GM20431 (cell line): ENCODE data around the gene FOXJ3.

Source experiments
- in situ Hi-C: fragments of 300-500 bp; cut with MseI, MboI; formaldehyde crosslinking; loops from one replicate; pipeline ENCODE4 v1.15.0; 2020; ENCODE audit warnings: low sequenced_read_pairs; ENCODE audit not compliant: unreplicated experiment

FOXJ3 gene

DNA sequence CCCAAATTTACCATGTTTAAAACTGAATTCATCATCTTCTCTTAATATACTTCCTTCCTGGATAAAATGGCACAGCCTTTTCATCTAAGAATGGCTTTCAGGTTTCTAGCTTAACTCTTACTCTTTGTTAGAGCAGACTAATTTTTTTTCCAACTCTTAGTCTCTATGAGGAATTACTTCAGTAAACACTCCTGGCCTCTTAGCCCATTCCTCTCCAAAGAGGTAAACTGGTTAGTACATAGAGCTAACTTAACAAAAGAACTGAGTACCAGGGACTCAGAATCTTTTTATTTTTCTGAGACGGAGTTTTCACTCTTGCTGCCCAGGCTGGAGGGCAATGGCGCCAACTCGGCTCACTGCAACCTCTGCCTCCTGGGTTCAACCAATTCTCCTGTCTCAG is 21.1 kb downstream of the FOXJ3 start:
- in situ Hi-C loops, result no loop called here

DNA sequence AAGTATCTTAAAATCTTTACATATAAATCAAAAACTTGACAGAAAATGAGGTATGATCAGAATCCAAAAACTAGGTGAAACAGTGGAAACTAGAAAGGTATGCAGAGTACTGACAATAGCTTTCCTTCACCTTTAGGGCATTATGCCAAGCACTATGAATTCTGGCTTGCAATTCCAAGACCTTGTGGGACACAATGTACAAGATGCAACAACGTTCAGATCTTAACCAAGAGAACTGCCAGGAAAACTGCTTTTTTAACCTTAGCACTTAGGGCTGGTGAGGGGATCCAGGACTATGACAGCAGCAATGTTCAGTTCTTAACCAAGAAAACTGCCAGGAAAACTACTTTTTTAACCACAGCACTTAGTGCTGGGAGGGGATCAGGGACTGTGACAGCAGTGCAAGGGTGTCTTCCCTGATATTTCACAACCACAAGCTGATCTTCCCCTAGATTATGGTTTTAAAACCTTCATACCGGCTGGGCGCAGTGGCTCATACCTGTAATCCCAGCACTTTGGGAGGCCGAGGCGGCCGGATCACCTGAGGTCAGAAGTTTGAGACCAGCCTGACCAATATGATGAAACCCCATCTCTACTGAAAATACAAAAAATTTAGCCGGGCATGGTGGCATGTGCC is 22.3 kb downstream of the FOXJ3 start:
- in situ Hi-C loops, result no loop called here

DNA sequence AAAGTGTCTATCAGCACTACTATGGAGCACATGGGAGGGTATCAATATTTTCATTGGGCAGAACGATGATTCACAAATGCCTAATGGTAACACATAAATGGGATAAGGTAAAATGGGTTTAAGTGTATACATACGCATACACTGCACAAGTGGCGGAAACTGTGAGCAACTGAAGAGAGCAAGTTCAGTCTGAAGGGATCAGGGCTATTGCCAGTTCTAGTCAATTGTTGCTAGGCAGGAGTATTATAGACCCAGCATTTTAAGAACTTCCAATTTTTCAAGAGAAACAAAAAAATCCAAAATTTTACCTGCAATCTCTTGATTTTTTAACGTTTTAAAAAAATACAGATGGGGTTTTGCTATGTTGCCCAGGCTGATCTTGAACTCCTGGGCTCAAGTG is 23.1 kb downstream of the FOXJ3 start:
- in situ Hi-C loops, result no loop called here

DNA sequence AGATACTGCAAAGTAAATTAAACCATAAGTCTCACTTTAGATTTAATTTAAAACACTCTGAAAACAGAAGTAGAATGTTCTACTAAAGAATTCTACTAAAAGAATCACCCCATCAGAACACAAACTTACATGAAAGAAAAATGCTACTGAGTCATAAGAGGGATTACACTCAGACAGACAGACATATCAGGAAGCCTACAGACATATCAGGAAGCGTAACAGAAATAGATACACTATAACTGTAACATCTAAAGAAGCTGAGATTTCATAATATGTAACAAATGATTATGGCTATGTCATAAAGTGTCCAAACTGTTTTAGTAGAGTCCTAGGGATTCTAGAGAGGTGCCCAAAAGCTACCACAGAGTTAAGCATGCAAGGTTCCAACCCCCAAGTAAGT is 23.9 kb downstream of the FOXJ3 start:
- in situ Hi-C loops, result no loop called here

DNA sequence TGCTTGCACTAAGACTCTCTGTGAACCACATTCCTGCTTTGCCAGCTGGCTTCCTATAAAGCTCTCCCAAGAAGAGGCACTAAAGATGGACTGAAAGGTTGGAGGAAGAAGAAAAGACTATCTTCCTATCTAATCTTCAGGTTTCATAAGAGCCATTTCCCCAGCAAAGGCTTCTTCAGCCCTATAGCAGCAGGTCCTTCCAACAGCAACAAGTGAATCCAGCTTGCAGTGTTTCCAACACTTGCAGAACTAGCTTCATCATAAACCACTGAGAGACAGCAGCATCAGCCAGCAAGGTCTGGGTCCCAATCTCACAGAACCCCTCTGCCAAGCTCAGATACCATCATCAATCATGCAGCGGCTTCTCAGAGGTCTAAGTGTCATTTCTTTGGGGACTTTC is 28.1 kb downstream of the FOXJ3 start:
- in situ Hi-C loops, result no loop called here

DNA sequence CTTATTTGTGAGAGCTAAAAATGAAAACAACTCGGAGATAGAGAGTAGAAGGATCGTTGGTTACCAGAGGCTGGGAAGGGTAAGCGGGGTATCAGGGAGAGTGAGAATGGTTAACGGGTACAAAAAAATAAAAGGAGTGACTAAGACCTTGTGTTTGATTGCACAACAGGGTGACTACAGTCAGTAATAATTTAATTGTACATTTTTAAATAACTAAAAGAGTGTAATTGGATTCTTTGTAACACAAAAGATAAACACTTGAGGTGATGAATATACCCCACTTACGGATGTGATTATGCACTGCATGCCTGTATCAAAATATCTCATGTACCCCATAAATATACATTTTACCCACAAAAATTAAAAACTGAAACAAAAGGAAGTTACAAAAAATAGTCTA is 29.4 kb downstream of the FOXJ3 start:
- in situ Hi-C loops, result no loop called here

DNA sequence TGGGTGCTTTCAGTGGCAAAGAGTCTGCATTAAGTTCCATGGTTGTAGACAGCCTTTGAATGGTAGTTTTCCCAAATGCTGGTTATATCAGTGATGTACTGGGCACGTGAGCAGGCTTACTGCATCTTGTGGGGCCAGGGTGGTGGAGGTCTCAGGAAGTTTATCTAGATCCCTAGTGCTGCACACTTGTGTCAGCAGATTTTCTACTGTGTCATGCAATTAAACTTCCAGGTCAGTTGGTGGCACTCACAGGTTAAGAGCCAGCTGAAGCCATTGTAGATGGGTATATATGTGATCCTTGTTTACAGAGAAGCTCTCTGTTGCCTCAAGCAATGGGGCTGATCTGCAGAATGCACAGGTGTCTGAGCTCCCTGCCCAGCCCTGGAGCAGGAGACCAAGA is 33.0 kb downstream of the FOXJ3 start:
- in situ Hi-C loops, result no loop called here

DNA sequence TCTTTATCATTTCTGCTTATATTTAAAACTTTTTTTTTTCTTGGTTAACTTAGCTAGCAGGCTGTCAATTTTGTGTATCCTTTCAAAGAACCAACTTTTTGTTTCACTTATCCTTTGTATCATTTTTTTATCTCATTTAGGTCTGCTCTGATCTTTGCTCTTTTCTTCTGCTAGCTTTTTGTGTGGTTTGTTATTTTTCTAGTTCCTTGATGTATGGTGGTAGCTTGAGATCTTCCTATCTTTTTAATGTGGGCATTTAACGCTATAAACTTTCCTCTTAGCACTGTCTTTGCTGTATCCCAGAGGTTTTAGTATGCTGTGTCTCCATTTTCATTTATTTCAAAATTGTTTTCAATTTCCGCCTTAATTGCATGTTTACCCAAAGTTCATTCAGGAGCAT is 36.5 kb downstream of the FOXJ3 start:
- in situ Hi-C loops, result no loop called here

DNA sequence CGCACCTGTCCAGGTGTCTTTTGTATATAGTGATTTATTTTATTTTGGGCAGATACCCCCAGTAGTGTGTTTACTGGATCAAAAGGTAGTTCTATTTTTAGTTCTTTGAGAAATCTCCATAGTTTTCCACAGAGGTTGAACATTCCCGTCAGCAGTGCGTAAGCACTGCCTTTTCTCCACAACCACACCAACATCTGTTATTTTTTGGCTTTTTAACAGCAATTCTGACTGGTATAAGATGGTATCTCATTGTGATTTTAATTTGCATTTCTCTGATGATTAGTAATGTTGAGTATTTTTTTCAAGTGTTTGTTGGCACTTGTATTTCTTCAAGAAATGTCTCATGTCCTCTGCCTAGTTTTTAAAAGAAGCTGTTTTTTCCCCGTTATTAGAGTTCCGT is 39.2 kb downstream of the FOXJ3 start:
- in situ Hi-C loops, result no loop called here

DNA sequence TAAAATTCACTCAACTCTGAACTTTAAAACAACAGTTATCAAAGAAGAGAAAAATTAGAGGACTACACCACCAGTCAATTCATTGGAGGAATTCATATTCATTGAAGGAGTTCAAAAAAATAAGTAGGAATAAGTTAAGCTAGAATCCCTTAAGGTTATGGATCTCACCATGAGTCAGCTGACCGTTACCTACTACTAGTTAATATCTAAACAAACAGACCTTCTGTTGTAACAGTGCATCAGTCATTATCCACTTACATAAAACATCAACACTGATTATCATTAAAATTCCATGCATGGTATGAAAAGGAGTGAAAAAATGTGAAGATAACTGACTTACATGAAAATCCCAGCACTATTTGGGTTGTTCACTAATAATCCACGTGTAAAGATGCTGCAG is 44.9 kb downstream of the FOXJ3 start:
- in situ Hi-C loops, result no loop called here

DNA sequence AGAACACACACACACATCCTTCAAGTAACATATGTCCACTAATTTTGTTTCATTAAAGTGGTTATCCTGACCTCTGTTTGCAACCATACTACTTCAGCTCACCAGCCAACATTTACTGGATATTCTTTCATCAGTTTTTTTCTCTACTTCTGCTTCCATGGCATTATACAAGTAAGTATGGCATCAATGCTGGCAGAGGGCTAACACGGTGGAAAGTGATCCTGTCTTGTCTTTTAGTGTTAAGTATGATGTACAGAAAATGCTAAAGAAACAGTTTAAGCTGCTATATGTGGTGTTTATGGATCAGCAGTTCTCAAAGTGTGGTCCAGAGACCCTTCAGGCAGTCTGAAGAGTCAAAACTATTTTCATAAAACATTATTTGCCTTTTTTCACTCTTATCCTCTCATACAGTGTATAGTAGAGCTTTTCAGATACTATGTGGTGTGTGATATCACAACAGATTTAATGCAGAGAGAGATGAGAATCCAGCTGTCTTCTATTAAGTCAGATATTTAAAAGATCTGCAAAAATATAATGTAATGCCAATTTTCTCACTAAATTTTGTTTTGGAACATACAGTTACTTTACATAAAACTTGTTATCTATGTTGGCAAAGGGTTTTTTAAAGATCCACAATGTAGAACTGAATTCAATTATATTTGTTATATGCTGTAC is 46.6 kb downstream of the FOXJ3 start:
- in situ Hi-C loops, result no loop called here

DNA sequence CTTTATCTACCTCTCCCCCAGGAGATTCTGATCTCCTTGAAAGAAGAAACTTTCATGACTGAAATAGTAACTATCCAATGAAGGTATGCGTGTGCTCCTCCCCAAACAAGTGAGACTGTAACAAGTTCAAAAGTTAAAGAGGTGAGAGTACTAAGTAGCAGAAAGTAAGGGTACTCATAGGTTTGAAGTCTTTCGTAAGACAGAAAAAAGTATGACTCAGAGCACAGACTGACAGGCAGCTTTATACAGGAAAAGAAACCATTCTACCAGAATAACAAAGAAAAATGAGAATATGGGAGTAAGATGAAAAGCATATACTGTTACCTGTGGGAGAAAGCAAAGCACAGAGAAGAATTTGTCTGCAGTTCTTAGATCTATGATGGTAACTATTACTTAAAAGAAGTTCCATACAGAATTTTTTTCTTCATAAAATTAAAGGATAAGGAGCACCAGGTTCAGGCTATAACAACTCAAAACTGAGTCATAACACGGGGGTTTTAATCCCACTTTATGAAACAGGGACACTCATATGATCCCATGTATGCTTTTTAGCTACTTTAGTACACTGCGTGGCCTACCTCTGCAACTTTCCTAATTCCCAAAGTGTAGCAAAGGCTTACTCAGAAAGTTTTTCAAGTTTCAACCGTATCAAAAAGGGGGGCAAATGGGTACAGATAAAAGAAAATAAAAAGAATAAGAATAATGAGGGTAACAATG is 52.0 kb downstream of the FOXJ3 start:
- in situ Hi-C loops, result no loop called here

DNA sequence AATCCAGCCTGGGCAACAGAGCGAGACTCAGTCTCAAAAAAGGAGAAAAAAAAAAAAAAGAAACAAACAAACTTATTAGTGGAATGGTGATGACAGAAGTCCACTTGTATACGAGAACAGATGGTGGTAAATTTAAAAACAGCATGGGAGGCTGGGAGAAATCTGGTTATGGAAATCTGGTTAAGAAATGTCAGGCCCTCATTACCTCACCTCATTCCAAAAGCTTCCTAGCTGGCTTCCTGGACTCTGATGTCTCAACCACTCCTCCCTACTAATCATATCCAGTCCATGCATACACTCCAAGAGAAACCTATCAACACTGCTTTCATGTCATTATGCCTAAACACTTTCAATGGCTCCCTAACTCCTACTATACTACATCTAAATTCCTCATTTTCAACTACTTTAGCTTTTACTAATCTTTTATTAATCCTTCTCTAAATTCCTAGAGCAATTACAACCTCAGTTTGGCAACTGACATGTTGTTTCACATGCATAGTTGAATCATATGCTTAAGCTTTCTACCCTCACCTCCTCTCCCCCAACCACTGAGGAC is 52.9 kb downstream of the FOXJ3 start:
- in situ Hi-C loops, result no loop called here

DNA sequence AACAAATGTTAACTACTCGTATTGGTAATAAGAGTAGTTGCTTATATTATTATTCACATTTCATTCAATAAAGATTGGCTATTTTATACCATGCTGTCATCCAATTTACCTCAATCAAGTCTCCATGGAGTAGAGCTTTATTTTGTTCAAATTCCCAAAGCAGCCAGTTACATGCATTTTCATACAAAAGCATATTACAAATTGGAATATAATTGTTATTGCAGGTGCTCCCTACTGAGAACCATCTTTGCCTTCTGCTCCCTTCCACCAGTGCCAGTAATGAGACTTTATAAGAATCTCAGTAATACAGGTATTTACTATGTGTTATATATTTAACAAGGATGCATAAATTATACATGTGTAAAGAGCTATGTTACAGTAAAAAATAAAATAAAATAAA is 54.2 kb downstream of the FOXJ3 start:
- in situ Hi-C loops, result no loop called here

DNA sequence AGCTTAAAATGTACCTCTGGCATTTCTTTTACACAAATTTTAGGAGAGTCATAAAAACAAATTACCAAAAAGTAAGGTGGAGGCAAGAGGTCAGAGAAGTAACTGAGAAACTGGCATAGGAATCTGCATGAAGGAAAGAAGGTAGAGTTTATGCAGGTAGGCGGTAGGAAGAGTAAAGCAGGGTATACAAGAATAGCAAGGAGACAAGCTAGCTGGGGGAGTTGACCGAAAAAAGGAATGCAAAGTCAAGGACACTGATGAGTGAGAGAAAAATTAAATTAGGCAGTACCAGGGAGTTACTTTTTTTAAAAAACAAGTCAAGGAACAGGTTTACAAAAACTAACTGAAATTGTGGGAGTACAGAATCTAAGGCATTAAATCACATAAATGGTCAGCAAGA is 56.0 kb downstream of the FOXJ3 start:
- in situ Hi-C loops, result no loop called here

DNA sequence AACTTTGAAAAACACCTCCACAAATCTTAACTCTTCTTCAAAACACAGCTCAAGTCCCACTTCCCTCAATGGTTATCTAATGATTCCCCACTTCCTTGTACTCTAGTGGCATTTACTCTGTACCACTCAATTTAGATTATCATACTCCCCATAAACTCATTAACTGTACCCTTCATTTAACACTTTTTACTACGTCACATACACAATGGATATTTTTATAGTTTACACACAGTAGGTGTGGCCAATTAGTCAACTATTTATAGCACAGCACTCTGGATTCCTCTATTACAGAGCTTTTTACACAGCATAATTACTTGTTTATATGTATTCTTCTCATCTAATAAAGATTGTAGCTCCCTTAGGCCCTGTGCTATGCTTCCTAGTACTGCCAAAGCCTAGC is 62.1 kb downstream of the FOXJ3 start:
- in situ Hi-C loops, result no loop called here

DNA sequence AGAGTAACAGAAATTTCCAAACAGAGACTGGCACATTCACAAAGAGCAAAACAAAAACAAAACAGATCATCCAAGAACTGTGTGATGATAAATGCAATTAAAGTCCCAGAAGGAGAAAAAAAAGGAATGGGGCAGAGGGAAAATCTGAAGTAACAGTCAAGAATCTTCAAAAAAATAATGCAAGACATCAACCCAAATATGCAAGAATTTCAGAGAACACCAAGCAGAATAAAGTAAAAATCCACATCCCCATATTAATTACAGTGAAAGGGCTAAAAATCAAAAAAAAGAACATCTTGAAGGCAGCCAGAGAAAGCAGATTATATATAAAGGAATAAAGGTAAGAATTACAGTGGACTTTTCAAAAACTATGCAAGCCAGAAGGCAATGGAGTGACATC is 67.1 kb downstream of the FOXJ3 start:
- in situ Hi-C loops, result no loop called here

DNA sequence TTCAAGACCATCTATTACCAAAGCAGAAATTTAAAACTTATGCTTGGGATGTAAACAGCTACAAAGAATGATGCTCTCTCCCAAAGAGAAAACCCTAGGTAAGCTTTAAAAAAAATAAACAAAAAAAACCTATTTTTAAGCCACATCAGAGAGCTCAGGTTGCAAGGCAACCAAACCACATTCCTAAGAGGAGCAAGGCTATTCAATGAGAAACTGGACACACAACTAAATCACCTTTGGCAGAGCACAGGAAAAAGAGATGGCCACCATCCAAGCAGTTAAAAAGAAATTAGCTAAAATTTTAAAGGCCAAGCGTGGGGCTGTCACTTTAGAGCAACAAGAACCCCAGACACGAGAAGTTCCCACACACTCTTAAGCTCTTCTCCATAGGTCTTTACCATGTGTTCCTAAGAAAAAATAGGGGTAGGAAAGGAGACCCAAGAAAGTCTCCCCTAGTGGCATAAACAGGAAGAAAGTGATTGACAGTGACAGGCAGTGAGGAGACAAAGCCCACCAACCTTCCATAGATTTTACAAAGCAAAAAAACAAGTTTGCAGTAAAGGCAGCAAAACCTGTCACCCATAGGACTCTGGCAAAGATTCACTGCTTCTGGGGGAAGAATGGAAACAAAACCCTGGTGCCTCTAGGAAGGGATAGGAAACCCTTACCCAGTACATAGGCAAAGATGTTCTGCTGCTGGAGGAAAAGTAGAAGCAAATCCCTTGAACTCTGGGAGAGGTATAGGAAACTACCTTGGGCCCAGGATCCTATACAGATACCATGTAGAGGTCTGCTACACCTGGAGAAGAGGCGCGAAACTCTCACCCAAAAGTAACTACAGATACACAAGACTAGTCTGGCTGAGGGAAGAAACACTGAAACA is 68.5 kb downstream of the FOXJ3 start:
- in situ Hi-C loops, result no loop called here

DNA sequence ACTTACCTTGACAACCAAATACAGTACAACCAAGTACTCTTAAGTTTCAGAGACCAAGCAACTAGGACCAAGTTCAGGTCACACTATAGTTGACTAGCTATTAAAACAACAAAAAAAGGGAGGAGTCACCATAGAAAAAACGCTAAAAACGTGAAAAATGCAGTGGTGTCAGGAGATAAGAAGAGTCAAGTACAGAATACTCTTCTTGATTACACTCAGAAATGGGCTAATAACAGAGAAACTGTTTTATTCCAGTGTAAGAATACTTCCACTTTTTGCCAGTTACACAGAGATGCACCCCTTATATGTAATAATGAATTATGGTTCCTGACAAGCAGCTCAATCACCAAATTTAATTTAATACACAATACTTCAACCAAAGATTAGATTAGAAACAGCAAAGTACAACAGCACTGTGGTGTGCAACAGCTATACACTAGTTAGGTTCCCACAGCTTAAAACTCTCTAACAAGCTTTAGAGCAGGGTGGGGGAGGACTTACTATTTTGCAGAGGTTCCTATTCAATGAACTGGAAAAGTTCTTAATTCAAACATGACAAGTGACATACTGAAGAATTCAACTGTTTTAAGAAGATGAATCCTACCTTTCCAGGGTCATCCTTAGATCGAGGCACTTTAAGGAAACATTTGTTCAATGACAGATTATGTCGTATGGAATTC is 70.4 kb downstream of the FOXJ3 start:
- in situ Hi-C loops, result no loop called here

DNA sequence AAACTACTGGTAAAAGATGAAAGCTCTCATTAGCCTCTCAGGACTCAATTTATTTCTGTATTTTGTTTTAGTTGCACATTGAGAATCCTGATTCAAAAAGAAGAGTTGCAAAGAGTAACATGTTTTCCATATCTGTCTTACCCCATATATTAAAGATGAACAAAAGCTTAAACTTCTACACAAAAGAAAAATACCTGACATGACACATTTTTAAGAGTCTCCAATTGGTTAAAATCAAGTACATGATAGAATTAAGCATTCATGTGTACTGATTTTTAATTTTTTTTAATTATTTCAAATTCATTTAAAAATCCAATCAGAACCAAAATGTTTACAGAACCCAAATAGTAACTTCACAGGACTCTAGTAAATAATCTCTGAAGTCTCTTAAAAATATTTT is 72.0 kb downstream of the FOXJ3 start:
- in situ Hi-C loops, result no loop called here
